Dermis microvascular lymphatic vessel endothelial cell (primary cell): Measurements from ENCODE around the gene MAGI1. TPM values are rescaled to one million over a fixed set of nuclear protein-coding genes. Genes with fewer than 3 reads are reported as not detected.

Source experiments
- DNase-seq, 2 donors: peaks; one replicate each; pipeline versions ENCODE4 v3.0.0 to v3.0.0-alpha.2; 2010; ENCODE audit warnings: low read depth in 2 of 2
- total RNA-seq: library from RNA; depleted of rRNA; stranded (reverse); fragments of >200 nt; gene quantifications from 2 replicates; pipeline ENCODE4 v1.2.1, GENCODE V29; 2014

The MAGI1 gene
- total RNA-seq, 1 donor from 2014 or later = 49.0 TPM

- DNase-seq = no peak
These were observed 712.1 kb downstream of the MAGI1 start for GRCh38 chr3:65326574-65326973.

GRCh38 chr3:65322910-65323309, 715.8 kb downstream of the MAGI1 start:
- no peak for DNase-seq

GRCh38 chr3:65318231-65318630, 720.5 kb downstream of the MAGI1 start:
- no peak for DNase-seq

GRCh38 chr3:65314916-65315315, 723.8 kb downstream of the MAGI1 start:
- no peak for DNase-seq

GRCh38 chr3:65314269-65314668, 724.4 kb downstream of the MAGI1 start:
- DNase-seq = no peak

GRCh38 chr3:65313666-65314065, 725.1 kb downstream of the MAGI1 start:
- no peak for DNase-seq

- DNase-seq = no peak
These were observed 732.9 kb downstream of the MAGI1 start for GRCh38 chr3:65305836-65306235.

Other genes with a start within 250 kb of the MAGI1 start
- gene SLC25A26, start 182.1 kb upstream of the MAGI1 start, total RNA-seq = 17.6 and 18.3 TPM in 2 replicates